ENCODE data around the gene RANBP9. TPM values are rescaled to one million over a fixed set of nuclear protein-coding genes. Genes with fewer than 3 reads are reported as not detected.

RANBP9 gene
- total and polyA plus RNA-seq, 2 experiments from 2014 or later = 12.1 to 31.8 TPM

DNA sequence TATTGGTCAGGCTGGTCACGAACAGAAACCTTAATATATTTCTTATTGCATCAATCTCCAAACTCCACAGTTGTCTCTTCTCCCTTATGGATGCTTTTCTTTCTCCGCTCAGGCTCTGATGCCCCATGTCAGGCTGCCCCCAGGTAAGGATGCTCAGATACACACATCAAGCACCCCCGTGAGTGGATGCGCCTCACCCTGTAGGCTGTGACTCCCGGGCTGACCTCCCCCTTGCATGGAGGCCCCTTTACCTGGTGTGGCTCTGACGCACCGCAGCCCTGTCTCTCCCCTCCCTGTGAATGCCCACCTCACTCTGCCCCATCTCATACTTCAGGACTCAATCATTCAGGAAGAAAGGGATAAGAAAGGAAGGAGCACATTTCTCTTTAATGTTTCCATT lies 19.1 kb upstream of the RANBP9 start (continued):
- TF ChIP-seq, protein P1, sequence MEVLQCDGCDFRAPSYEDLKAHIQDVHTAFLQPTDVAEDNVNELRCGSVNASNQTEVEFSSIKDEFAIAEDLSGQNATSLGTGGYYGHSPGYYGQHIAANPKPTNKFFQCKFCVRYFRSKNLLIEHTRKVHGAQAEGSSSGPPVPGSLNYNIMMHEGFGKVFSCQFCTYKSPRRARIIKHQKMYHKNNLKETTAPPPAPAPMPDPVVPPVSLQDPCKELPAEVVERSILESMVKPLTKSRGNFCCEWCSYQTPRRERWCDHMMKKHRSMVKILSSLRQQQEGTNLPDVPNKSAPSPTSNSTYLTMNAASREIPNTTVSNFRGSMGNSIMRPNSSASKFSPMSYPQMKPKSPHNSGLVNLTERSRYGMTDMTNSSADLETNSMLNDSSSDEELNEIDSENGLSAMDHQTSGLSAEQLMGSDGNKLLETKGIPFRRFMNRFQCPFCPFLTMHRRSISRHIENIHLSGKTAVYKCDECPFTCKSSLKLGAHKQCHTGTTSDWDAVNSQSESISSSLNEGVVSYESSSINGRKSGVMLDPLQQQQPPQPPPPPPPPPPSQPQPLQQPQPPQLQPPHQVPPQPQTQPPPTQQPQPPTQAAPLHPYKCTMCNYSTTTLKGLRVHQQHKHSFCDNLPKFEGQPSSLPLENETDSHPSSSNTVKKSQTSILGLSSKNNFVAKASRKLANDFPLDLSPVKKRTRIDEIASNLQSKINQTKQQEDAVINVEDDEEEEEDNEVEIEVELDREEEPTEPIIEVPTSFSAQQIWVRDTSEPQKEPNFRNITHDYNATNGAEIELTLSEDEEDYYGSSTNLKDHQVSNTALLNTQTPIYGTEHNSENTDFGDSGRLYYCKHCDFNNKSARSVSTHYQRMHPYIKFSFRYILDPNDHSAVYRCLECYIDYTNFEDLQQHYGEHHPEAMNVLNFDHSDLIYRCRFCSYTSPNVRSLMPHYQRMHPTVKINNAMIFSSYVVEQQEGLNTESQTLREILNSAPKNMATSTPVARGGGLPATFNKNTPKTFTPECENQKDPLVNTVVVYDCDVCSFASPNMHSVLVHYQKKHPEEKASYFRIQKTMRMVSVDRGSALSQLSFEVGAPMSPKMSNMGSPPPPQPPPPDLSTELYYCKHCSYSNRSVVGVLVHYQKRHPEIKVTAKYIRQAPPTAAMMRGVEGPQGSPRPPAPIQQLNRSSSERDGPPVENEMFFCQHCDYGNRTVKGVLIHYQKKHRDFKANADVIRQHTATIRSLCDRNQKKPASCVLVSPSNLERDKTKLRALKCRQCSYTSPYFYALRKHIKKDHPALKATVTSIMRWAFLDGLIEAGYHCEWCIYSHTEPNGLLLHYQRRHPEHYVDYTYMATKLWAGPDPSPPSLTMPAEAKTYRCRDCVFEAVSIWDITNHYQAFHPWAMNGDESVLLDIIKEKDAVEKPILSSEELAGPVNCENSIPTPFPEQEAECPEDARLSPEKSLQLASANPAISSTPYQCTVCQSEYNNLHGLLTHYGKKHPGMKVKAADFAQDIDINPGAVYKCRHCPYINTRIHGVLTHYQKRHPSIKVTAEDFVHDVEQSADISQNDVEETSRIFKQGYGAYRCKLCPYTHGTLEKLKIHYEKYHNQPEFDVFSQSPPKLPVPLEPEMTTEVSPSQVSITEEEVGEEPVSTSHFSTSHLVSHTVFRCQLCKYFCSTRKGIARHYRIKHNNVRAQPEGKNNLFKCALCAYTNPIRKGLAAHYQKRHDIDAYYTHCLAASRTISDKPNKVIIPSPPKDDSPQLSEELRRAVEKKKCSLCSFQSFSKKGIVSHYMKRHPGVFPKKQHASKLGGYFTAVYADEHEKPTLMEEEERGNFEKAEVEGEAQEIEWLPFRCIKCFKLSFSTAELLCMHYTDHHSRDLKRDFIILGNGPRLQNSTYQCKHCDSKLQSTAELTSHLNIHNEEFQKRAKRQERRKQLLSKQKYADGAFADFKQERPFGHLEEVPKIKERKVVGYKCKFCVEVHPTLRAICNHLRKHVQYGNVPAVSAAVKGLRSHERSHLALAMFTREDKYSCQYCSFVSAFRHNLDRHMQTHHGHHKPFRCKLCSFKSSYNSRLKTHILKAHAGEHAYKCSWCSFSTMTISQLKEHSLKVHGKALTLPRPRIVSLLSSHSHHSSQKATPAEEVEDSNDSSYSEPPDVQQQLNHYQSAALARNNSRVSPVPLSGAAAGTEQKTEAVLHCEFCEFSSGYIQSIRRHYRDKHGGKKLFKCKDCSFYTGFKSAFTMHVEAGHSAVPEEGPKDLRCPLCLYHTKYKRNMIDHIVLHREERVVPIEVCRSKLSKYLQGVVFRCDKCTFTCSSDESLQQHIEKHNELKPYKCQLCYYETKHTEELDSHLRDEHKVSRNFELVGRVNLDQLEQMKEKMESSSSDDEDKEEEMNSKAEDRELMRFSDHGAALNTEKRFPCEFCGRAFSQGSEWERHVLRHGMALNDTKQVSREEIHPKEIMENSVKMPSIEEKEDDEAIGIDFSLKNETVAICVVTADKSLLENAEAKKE (CRISPR knock-in tag; IDR thresholded peaks at IDR 0.05) = no peak
- TF ChIP-seq NANOG (IDR thresholded peaks at IDR 0.05; ENCODE audit: borderline replicate concordance) (no peak), ZNF114 (CRISPR knock-in tag; IDR thresholded peaks at IDR 0.05) (no peak), EZH2phosphoT487 (IDR thresholded peaks at IDR 0.05; ENCODE audit: unreplicated experiment) (no peak), CREB1 (CRISPR knock-in tag; IDR thresholded peaks at IDR 0.05; ENCODE audit: low read depth) (no peak), ZNF331 (CRISPR knock-in tag; IDR thresholded peaks at IDR 0.05; ENCODE audit: low read depth) (no peak)
- TF ChIP-seq, protein P2, sequence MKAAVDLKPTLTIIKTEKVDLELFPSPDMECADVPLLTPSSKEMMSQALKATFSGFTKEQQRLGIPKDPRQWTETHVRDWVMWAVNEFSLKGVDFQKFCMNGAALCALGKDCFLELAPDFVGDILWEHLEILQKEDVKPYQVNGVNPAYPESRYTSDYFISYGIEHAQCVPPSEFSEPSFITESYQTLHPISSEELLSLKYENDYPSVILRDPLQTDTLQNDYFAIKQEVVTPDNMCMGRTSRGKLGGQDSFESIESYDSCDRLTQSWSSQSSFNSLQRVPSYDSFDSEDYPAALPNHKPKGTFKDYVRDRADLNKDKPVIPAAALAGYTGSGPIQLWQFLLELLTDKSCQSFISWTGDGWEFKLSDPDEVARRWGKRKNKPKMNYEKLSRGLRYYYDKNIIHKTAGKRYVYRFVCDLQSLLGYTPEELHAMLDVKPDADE (IDR thresholded peaks at IDR 0.05) = no peak

DNA sequence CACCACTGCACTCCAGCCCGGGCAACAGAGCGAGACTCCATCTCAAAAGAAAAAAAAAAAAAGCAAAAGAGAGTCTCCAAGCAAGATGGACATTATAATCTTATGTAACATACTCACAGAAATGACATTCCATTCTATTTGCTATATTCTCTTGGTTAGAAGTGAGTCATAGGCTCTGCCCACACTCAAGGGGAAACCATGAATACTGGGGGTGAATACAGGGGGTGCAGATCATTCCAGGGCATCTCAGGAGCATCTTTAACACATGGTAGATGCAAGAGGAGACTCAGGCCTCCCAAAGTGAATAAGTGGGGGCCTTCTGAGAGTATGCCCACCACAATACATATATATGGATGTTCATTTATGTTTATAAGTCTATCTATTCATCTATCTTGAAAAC lies 18.3 kb upstream of the RANBP9 start:
- ATAC-seq = no peak
- Mint-ChIP-seq H3K9me3 (no peaks in the 10 kb centered on the region), H3K4me3 (no peak overlapping the region), H3K27ac (no peak overlapping the region), H3K27me3 (ENCODE audit: insufficient read depth, low read depth, poor library complexity) (peaks cover 3% of the 10 kb centered on the region), H3K4me1 (peaks cover 11% of the 10 kb centered on the region), H3K36me3 (ENCODE audit: low read depth) (no peaks in the 10 kb centered on the region)
- no peaks in the 10 kb centered on the region for H3K36me3 ChIP-seq (ENCODE audit: insufficient read depth)
- H2AFZ ChIP-seq = no peak overlapping the region
- no peak overlapping the region for H3K4me3 ChIP-seq
- no peak overlapping the region for H3K4me2 ChIP-seq
- no peaks in the 10 kb centered on the region for H4K20me1 ChIP-seq (replicated peaks; ENCODE audit: insufficient read depth)
- no peaks in the 10 kb centered on the region for H3K27me3 ChIP-seq (ENCODE audit: insufficient read depth)
- no peaks in the 10 kb centered on the region for H3F3A ChIP-seq (replicated peaks; ENCODE audit: low read depth)
- no peaks in the 10 kb centered on the region for H3K9me2 ChIP-seq (ENCODE audit: insufficient read depth)
- no peak for DNase-seq (ENCODE audit: low spot score)
- no peak overlapping the region for H3K27ac ChIP-seq (ENCODE audit: low read depth)
- H3K4me1 ChIP-seq (ENCODE audit: insufficient read depth) = no peaks in the 10 kb centered on the region; the same call in 1 of the 2 replicates
- H3K79me2 ChIP-seq (replicated peaks; ENCODE audit: insufficient read depth) = no peaks in the 10 kb centered on the region
- TF ChIP-seq EZH2 (IDR thresholded peaks at IDR 0.05; ENCODE audit: low read depth, unreplicated experiment) (no peak), ZNF114 (CRISPR knock-in tag; IDR thresholded peaks at IDR 0.05) (no peak), POLR2AphosphoS5 (IDR thresholded peaks at IDR 0.05; ENCODE audit: low read depth) (no peak), EZH2phosphoT487 (IDR thresholded peaks at IDR 0.05; ENCODE audit: unreplicated experiment) (no peak), CREB1 (CRISPR knock-in tag; IDR thresholded peaks at IDR 0.05; ENCODE audit: low read depth) (no peak), ZNF331 (CRISPR knock-in tag; IDR thresholded peaks at IDR 0.05; ENCODE audit: low read depth) (no peak)
- TF ChIP-seq, protein P2 (IDR thresholded peaks at IDR 0.05) = no peak
- TF ChIP-seq, protein P3, sequence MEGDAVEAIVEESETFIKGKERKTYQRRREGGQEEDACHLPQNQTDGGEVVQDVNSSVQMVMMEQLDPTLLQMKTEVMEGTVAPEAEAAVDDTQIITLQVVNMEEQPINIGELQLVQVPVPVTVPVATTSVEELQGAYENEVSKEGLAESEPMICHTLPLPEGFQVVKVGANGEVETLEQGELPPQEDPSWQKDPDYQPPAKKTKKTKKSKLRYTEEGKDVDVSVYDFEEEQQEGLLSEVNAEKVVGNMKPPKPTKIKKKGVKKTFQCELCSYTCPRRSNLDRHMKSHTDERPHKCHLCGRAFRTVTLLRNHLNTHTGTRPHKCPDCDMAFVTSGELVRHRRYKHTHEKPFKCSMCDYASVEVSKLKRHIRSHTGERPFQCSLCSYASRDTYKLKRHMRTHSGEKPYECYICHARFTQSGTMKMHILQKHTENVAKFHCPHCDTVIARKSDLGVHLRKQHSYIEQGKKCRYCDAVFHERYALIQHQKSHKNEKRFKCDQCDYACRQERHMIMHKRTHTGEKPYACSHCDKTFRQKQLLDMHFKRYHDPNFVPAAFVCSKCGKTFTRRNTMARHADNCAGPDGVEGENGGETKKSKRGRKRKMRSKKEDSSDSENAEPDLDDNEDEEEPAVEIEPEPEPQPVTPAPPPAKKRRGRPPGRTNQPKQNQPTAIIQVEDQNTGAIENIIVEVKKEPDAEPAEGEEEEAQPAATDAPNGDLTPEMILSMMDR (conservative IDR thresholded peaks at IDR 0.05; ENCODE audit: low read depth in 2 of 2) = no peak
- TF ChIP-seq, protein P4, sequence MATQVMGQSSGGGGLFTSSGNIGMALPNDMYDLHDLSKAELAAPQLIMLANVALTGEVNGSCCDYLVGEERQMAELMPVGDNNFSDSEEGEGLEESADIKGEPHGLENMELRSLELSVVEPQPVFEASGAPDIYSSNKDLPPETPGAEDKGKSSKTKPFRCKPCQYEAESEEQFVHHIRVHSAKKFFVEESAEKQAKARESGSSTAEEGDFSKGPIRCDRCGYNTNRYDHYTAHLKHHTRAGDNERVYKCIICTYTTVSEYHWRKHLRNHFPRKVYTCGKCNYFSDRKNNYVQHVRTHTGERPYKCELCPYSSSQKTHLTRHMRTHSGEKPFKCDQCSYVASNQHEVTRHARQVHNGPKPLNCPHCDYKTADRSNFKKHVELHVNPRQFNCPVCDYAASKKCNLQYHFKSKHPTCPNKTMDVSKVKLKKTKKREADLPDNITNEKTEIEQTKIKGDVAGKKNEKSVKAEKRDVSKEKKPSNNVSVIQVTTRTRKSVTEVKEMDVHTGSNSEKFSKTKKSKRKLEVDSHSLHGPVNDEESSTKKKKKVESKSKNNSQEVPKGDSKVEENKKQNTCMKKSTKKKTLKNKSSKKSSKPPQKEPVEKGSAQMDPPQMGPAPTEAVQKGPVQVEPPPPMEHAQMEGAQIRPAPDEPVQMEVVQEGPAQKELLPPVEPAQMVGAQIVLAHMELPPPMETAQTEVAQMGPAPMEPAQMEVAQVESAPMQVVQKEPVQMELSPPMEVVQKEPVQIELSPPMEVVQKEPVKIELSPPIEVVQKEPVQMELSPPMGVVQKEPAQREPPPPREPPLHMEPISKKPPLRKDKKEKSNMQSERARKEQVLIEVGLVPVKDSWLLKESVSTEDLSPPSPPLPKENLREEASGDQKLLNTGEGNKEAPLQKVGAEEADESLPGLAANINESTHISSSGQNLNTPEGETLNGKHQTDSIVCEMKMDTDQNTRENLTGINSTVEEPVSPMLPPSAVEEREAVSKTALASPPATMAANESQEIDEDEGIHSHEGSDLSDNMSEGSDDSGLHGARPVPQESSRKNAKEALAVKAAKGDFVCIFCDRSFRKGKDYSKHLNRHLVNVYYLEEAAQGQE (IDR thresholded peaks at IDR 0.05; ENCODE audit: unreplicated experiment) = no peak
